ENCODE data around the gene RNF31. TPM values are rescaled to one million over a fixed set of nuclear protein-coding genes. Genes with fewer than 3 reads are reported as not detected.
A peak's percentile ranks its signal among the peaks of the same experiment; 100 is the strongest.

RNF31 gene
- total RNA-seq, 1 experiment from 2014 or later: 48.6 TPM

- no peaks in the 10 kb centered on the region for H3K9me3 ChIP-seq (ENCODE audit: control insufficient read depth, insufficient read depth, low read depth, low read length)
- intact Hi-C loops (cut with micrococcal nuclease; ENCODE audit: unreplicated experiment) (no loop called here), in situ Hi-C loops (cut with HindIII; ENCODE audit: low pct_unique_long_range_greater_than_20kb, low sequenced_read_pairs) (no loop called here)
- ChIA-PET POLR2A (interaction anchor here (0.5 kb wide), 1 partner anchor 298 kb away, joined by 3 read pairs; no protein-coding TSS in a partner anchor), CTCF (no interaction called here)
- H3K4me1 ChIP-seq (ENCODE audit: control insufficient read depth, insufficient read depth, low read length): peaks cover 30% of the 10 kb centered on the region
- TF ChIP-seq REST (IDR thresholded peaks at IDR 0.05; ENCODE audit: insufficient read depth in 1 of 2, low read depth in 2 of 2, low read length in 1 of 2) (no peak), TCF7L2 (IDR thresholded peaks at IDR 0.05; ENCODE audit: low read depth, low read length) (no peak), POLR2AphosphoS5 (IDR thresholded peaks at IDR 0.05; ENCODE audit: low read depth, low read length) (no peak), SIN3A (IDR thresholded peaks at IDR 0.05; ENCODE audit: borderline replicate concordance, insufficient read depth, low read depth, low read length) (no peak)
- TF ChIP-seq, protein P1, sequence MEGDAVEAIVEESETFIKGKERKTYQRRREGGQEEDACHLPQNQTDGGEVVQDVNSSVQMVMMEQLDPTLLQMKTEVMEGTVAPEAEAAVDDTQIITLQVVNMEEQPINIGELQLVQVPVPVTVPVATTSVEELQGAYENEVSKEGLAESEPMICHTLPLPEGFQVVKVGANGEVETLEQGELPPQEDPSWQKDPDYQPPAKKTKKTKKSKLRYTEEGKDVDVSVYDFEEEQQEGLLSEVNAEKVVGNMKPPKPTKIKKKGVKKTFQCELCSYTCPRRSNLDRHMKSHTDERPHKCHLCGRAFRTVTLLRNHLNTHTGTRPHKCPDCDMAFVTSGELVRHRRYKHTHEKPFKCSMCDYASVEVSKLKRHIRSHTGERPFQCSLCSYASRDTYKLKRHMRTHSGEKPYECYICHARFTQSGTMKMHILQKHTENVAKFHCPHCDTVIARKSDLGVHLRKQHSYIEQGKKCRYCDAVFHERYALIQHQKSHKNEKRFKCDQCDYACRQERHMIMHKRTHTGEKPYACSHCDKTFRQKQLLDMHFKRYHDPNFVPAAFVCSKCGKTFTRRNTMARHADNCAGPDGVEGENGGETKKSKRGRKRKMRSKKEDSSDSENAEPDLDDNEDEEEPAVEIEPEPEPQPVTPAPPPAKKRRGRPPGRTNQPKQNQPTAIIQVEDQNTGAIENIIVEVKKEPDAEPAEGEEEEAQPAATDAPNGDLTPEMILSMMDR (IDR thresholded peaks at IDR 0.05): no peak
- H3K4me3 ChIP-seq (ENCODE audit: low read depth in 2 of 2, low read length in 2 of 2): no peak overlapping the region
- peak overlapping the region; percentile 62 for H3K27ac ChIP-seq (ENCODE audit: low read length)
- DNase-seq (ENCODE audit: low read depth, low spot score) (no peak), ATAC-seq (no peak)
- no peaks in the 10 kb centered on the region; the same call in 1 of the 2 replicates for H3K36me3 ChIP-seq (ENCODE audit: control insufficient read depth, insufficient read depth, low read length)
- H3K27me3 ChIP-seq (ENCODE audit: control insufficient read depth, insufficient read depth, low read length): no peaks in the 10 kb centered on the region
- BruUV-seq (replicated peaks): TSS peak; percentile 97
These were observed 8.7 kb upstream of the RNF31 start for GRCh38 chr14:24138396-24139271.

DNA sequence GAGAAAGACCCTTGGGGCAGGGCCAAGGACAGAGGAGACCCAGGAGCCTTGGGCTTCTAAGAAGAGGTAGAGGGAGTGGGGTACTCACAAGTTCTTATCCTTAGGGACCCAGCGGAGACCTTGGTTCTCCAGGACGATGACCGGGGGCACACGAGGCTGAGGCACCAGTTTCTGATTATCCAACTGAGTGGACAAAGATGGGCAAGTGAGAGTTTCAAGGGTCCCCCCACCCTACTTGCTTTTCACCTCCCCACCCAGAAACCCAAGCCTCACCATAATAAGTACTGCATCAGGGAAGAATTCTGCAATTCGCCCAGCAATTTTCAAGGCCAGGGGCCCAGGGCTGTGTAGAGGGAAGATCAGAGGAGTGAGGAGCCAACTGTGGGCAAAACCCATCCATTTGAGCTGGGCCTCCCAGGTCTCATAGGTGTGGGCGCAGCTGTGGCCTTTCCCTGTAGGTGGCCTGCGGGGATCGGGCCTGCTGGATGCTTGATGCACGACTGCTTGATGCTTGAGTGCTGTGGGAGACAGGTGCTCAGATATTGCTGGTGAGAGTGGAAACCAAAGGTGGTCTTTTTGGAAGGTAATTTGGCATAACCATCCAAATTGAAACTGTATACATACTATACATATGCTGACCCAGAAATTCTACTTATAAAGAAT, 7.9 kb upstream of the RNF31 start:
- Histone ChIP-seq H3K9me3 (ENCODE audit: control insufficient read depth, insufficient read depth, low read depth, low read length) (no peaks in the 10 kb centered on the region), H3K4me1 (ENCODE audit: control insufficient read depth, insufficient read depth, low read length) (peaks cover 30% of the 10 kb centered on the region), H3K36me3 (ENCODE audit: control insufficient read depth, insufficient read depth, low read length) (no peaks in the 10 kb centered on the region; the same call in 1 of the 2 replicates), H3K27me3 (ENCODE audit: control insufficient read depth, insufficient read depth, low read length) (no peaks in the 10 kb centered on the region), H3K4me3 (ENCODE audit: low read depth in 2 of 2, low read length in 2 of 2) (peak overlapping the region; percentile 81 to 92), H3K27ac (ENCODE audit: low read length) (peak overlapping the region; percentile 62)
- DNase-seq (ENCODE audit: low read depth, low spot score) (no peak), ATAC-seq (no peak)
- in situ Hi-C loops (cut with HindIII; ENCODE audit: low pct_unique_long_range_greater_than_20kb, low sequenced_read_pairs): no loop called here
- intact Hi-C loops (cut with micrococcal nuclease; ENCODE audit: unreplicated experiment): no loop called here
- CTCF ChIA-PET: no interaction called here
- TF ChIP-seq, protein P1 (IDR thresholded peaks at IDR 0.05): no peak
- TF ChIP-seq REST (IDR thresholded peaks at IDR 0.05; ENCODE audit: insufficient read depth in 1 of 2, low read depth in 2 of 2, low read length in 1 of 2) (no peak), SIN3A (IDR thresholded peaks at IDR 0.05; ENCODE audit: borderline replicate concordance, insufficient read depth, low read depth, low read length) (no peak), TCF7L2 (IDR thresholded peaks at IDR 0.05; ENCODE audit: low read depth, low read length) (no peak), POLR2AphosphoS5 (IDR thresholded peaks at IDR 0.05; ENCODE audit: low read depth, low read length) (no peak)
- BruUV-seq (replicated peaks): no TSS peak
- POLR2A ChIA-PET: no interaction called here
